Endodermal cell (in vitro differentiated cells): ENCODE results near the gene KIF12. TPM values are rescaled to one million over a fixed set of nuclear protein-coding genes. Genes with fewer than 3 reads are reported as not detected.
A peak's percentile ranks its signal among the peaks of the same experiment; 100 is the strongest.

Experiments
- DNase-seq: peaks from one replicate; pipeline ENCODE4 v3.0.0-alpha.2; 2017
- H3K27ac ChIP-seq: 2 replicates; pipeline ENCODE4 v1.5.1; 2013; ENCODE audit warnings: mild to moderate bottlenecking, low read depth, low read length, moderate library complexity
- H3K27me3 ChIP-seq: 2 replicates; pipeline ENCODE4 v1.6.1; 2013; ENCODE audit warnings: mild to moderate bottlenecking, low read length, moderate library complexity; ENCODE audit not compliant: insufficient read depth, control insufficient read depth, poor library complexity, severe bottlenecking
- H3K36me3 ChIP-seq: 2 replicates; pipeline ENCODE4 v1.7.0; 2013; ENCODE audit warnings: mild to moderate bottlenecking, low read length, moderate library complexity; ENCODE audit not compliant: control insufficient read depth, insufficient read depth
- H3K4me1 ChIP-seq: one replicate; pipeline ENCODE4 v1.7.0; 2013; ENCODE audit warnings: low read length; ENCODE audit not compliant: control insufficient read depth, insufficient read depth
- H3K4me3 ChIP-seq: 2 replicates; pipeline ENCODE4 v1.5.1; 2013; ENCODE audit warnings: mild to moderate bottlenecking, low read length, moderate library complexity
- H3K9ac ChIP-seq: 2 replicates; pipeline ENCODE4 v1.6.1; 2013; ENCODE audit warnings: mild to moderate bottlenecking, low read length, moderate library complexity; ENCODE audit not compliant: poor library complexity, severe bottlenecking; ENCODE audit errors: extremely low read depth
- H3K9me3 ChIP-seq: 2 replicates; pipeline ENCODE4 v1.6.1; 2013; ENCODE audit warnings: mild to moderate bottlenecking, low read length, moderate library complexity; ENCODE audit not compliant: control insufficient read depth
- H3K27ac Mint-ChIP-seq: 2 replicates; pipeline ENCODE4 v1.8.0; 2020; ENCODE audit warnings: mixed read lengths
- H3K27me3 Mint-ChIP-seq: 2 replicates; pipeline ENCODE4 v1.8.0; 2021; ENCODE audit warnings: mild to moderate bottlenecking, mixed read lengths; ENCODE audit not compliant: insufficient read depth
- H3K36me3 Mint-ChIP-seq: 2 replicates; pipeline ENCODE4 v1.8.0; 2020; ENCODE audit warnings: low read depth, mixed read lengths
- H3K4me1 Mint-ChIP-seq: 2 replicates; pipeline ENCODE4 v1.8.0; 2020; ENCODE audit warnings: mixed read lengths
- H3K4me3 Mint-ChIP-seq: 2 replicates; pipeline ENCODE4 v1.8.0; 2020; ENCODE audit warnings: mild to moderate bottlenecking, moderate library complexity, mixed read lengths
- H3K9me3 Mint-ChIP-seq: 2 replicates; pipeline ENCODE4 v1.8.0; 2020; ENCODE audit warnings: mild to moderate bottlenecking, mixed read lengths
- CTCF ChIP-seq: fragments of 200-600 bp; sonication (generic); conservative IDR thresholded peaks from 2 replicates; pipeline ENCODE4 v1.5.0; 2021; ENCODE audit warnings: antibody characterized with exemption, mild to moderate bottlenecking
- WGBS, 2 experiments: methylation state at CpG; one replicate each; pipeline versions ENCODE4 v1.1.5 to v1.1.7; 2013; ENCODE audit warnings: missing lambda C conversion rate in 2 of 2, mixed read lengths in 1 of 2; ENCODE audit not compliant: insufficient coverage in 1 of 2, insufficient read length in 1 of 2; 5-methylcytosine and 5-hydroxymethylcytosine counted together
- total RNA-seq, 2 donors: library from RNA; stranded (reverse); fragmentation: NEBNext Ultra II Directional in 1 of 2; extraction: Animal tissue kit (Norgen Biotek cat#: 25700) in 1 of 2; gene quantifications; 2 replicates in 1 of 2; 3 replicates in 1 of 2; pipeline ENCODE4 v1.2.1, GENCODE V29; 2021

The KIF12 gene
- total RNA-seq, 2 donors from 2014 or later = 11.4 to 16.3 TPM

GRCh38 chr9:114051281-114051680 is 47.8 kb downstream of the KIF12 start:
- peaks cover 13% of the 10 kb centered on the region for H3K4me1 Mint-ChIP-seq
- Histone ChIP-seq H3K27me3 (no peaks in the 10 kb centered on the region), H3K9me3 (no peaks in the 10 kb centered on the region), H3K36me3 (peaks cover 39% of the 10 kb centered on the region), H3K4me3 (no peak overlapping the region), H3K27ac (no peak overlapping the region), H3K4me1 (no peaks in the 10 kb centered on the region), H3K9ac (no peak overlapping the region)
- 95 to 100% methylated on average over 4 to 15 of the region's 15 CpGs for WGBS, 2 experiments
- no peak for TF ChIP-seq CTCF
- no peak overlapping the region for H3K27ac Mint-ChIP-seq
- H3K4me3 Mint-ChIP-seq = no peak overlapping the region
- H3K9me3 Mint-ChIP-seq = no peaks in the 10 kb centered on the region
- DNase-seq = peak; percentile 22
- no peaks in the 10 kb centered on the region for H3K27me3 Mint-ChIP-seq
- peaks cover 42% of the 10 kb centered on the region for H3K36me3 Mint-ChIP-seq

- H3K4me3 ChIP-seq = no peak overlapping the region
- H3K9ac ChIP-seq = no peak overlapping the region
- 91 to 100% methylated on average over 1 to 6 of the region's 6 CpGs for WGBS, 2 experiments
- peaks cover 39% of the 10 kb centered on the region for H3K36me3 ChIP-seq
- TF ChIP-seq CTCF = no peak
- no peaks in the 10 kb centered on the region for H3K9me3 ChIP-seq
- no peaks in the 10 kb centered on the region for H3K27me3 Mint-ChIP-seq
- H3K4me1 ChIP-seq = no peaks in the 10 kb centered on the region
- no peaks in the 10 kb centered on the region for H3K9me3 Mint-ChIP-seq
- H3K4me1 Mint-ChIP-seq = peaks cover 7% of the 10 kb centered on the region
- H3K27ac ChIP-seq = no peak overlapping the region
- H3K27me3 ChIP-seq = no peaks in the 10 kb centered on the region
- H3K4me3 Mint-ChIP-seq = no peak overlapping the region
- H3K36me3 Mint-ChIP-seq = peaks cover 42% of the 10 kb centered on the region
- no peak overlapping the region for H3K27ac Mint-ChIP-seq
- DNase-seq = no peak
Measured at GRCh38 chr9:114050646-114051045, 48.4 kb downstream of the KIF12 start.

GRCh38 chr9:114050226-114050568 is 48.9 kb downstream of the KIF12 start:
- Mint-ChIP-seq H3K36me3 (peaks cover 42% of the 10 kb centered on the region), H3K27ac (no peak overlapping the region)

More at GRCh38 chr9:114050226-114050568, 48.9 kb downstream of the KIF12 start:
- peaks cover 39% of the 10 kb centered on the region for H3K36me3 ChIP-seq
- Mint-ChIP-seq H3K27me3 (no peaks in the 10 kb centered on the region), H3K9me3 (no peaks in the 10 kb centered on the region), H3K4me1 (peaks cover 4% of the 10 kb centered on the region), H3K4me3 (no peak overlapping the region)
- DNase-seq = peak; percentile 24
- H3K4me3 ChIP-seq = no peak overlapping the region
- H3K9me3 ChIP-seq = no peaks in the 10 kb centered on the region
- H3K4me1 ChIP-seq = no peaks in the 10 kb centered on the region
- no peak overlapping the region for H3K9ac ChIP-seq
- H3K27me3 ChIP-seq = no peaks in the 10 kb centered on the region
- no peak overlapping the region for H3K27ac ChIP-seq
- no peak for TF ChIP-seq CTCF
- WGBS, 2 experiments = 96 to 100% methylated on average over 4 to 8 of the region's 11 CpGs
